Neural cell (in vitro differentiated cells): ENCODE results near the gene DEDD.

Experiments
- CTCF ChIP-seq: fragments of 450-650 bp; IDR thresholded peaks from 2 replicates; pipeline ENCODE4 v1.5.1; 2014; ENCODE audit warnings: antibody characterized with exemption, mild to moderate bottlenecking, moderate library complexity; ENCODE audit not compliant: poor library complexity, severe bottlenecking
- EP300 ChIP-seq: fragments of 450-650 bp; conservative IDR thresholded peaks from 2 replicates; pipeline ENCODE4 v1.6.1; 2014; ENCODE audit warnings: antibody characterized with exemption, mild to moderate bottlenecking, moderate library complexity; ENCODE audit not compliant: poor library complexity, severe bottlenecking
- EZH2 ChIP-seq: fragments of 200-600, 300-800 bp; shearing (Covaris generic), sonication (generic); IDR thresholded peaks from 2 replicates; pipeline ENCODE4 v1.6.1; 2014; ENCODE audit warnings: antibody characterized with exemption, low read length, borderline replicate concordance, mild to moderate bottlenecking; ENCODE audit not compliant: insufficient read depth, poor library complexity, severe bottlenecking

GRCh38 chr1:161177112-161177935, 44.9 kb upstream of the DEDD start, which contains the start of gene B4GALT3:
- TF ChIP-seq CTCF (peak; percentile 41), EP300 (no peak), EZH2 (no peak)
